Measurements from ENCODE around the gene BATF.

Gene BATF

GRCh38 chr14:75587388-75587787, 65.1 kb downstream of the BATF start:
- H3K4me1 ChIP-seq (ENCODE audit: control insufficient read depth in 5 of 5, insufficient read depth in 5 of 5, low read length in 5 of 5): peaks cover 0 to 4% (median under 1%) of the 10 kb centered on the region in 5 donors
- H3K27me3 ChIP-seq (ENCODE audit: control insufficient read depth in 5 of 5, insufficient read depth in 4 of 5, low read length in 5 of 5): no peaks in the 10 kb centered on the region
- H3K27ac ChIP-seq (ENCODE audit: low read depth, low read length): no peak overlapping the region
- H3K4me3 ChIP-seq (ENCODE audit: low read depth in 1 of 5, low read length in 5 of 5): no peak overlapping the region
- no peak overlapping the region for H3K9ac ChIP-seq (ENCODE audit: low read length in 5 of 5)
- H3K36me3 ChIP-seq (ENCODE audit: control insufficient read depth in 5 of 5, insufficient read depth in 5 of 5, low read length in 5 of 5): no peaks in the 10 kb centered on the region
- H3K9me3 ChIP-seq (ENCODE audit: control insufficient read depth in 5 of 5, low read length in 5 of 5): no peaks in the 10 kb centered on the region

GRCh38 chr14:75589931-75590330, 67.7 kb downstream of the BATF start:
- H3K9ac ChIP-seq (ENCODE audit: low read length in 5 of 5): no peak overlapping the region
- no peaks in the 10 kb centered on the region for H3K36me3 ChIP-seq (ENCODE audit: control insufficient read depth in 5 of 5, insufficient read depth in 5 of 5, low read length in 5 of 5)
- H3K9me3 ChIP-seq (ENCODE audit: control insufficient read depth in 5 of 5, low read length in 5 of 5): no peaks in the 10 kb centered on the region
- peaks cover 0 to 20% (median 16%) of the 10 kb centered on the region in 5 donors for H3K4me1 ChIP-seq (ENCODE audit: control insufficient read depth in 5 of 5, insufficient read depth in 5 of 5, low read length in 5 of 5)
- H3K27me3 ChIP-seq (ENCODE audit: control insufficient read depth in 5 of 5, insufficient read depth in 4 of 5, low read length in 5 of 5): no peaks in the 10 kb centered on the region
- no peak overlapping the region for H3K27ac ChIP-seq (ENCODE audit: low read depth, low read length)
- no peak overlapping the region for H3K4me3 ChIP-seq (ENCODE audit: low read depth in 1 of 5, low read length in 5 of 5)

- Histone ChIP-seq H3K9ac (ENCODE audit: low read length in 5 of 5) (no peak overlapping the region), H3K4me3 (ENCODE audit: low read depth in 1 of 5, low read length in 5 of 5) (no peak overlapping the region), H3K36me3 (ENCODE audit: control insufficient read depth in 5 of 5, insufficient read depth in 5 of 5, low read length in 5 of 5) (no peaks in the 10 kb centered on the region), H3K9me3 (ENCODE audit: control insufficient read depth in 5 of 5, low read length in 5 of 5) (no peaks in the 10 kb centered on the region), H3K27me3 (ENCODE audit: control insufficient read depth in 5 of 5, insufficient read depth in 4 of 5, low read length in 5 of 5) (no peaks in the 10 kb centered on the region), H3K4me1 (ENCODE audit: control insufficient read depth in 5 of 5, insufficient read depth in 5 of 5, low read length in 5 of 5) (peaks cover 0 to 25% (median 16%) of the 10 kb centered on the region in 5 donors), H3K27ac (ENCODE audit: low read depth, low read length) (no peak overlapping the region)
These were observed 69.2 kb downstream of the BATF start for GRCh38 chr14:75591331-75591946.

GRCh38 chr14:75591987-75592575, 69.8 kb downstream of the BATF start:
- Histone ChIP-seq H3K9ac (ENCODE audit: low read length in 5 of 5) (no peak overlapping the region), H3K9me3 (ENCODE audit: control insufficient read depth in 5 of 5, low read length in 5 of 5) (no peaks in the 10 kb centered on the region), H3K4me3 (ENCODE audit: low read depth in 1 of 5, low read length in 5 of 5) (no peak overlapping the region), H3K27ac (ENCODE audit: low read depth, low read length) (no peak overlapping the region), H3K4me1 (ENCODE audit: control insufficient read depth in 5 of 5, insufficient read depth in 5 of 5, low read length in 5 of 5) (peaks cover 0 to 28% (median 16%) of the 10 kb centered on the region in 5 donors), H3K27me3 (ENCODE audit: control insufficient read depth in 5 of 5, insufficient read depth in 4 of 5, low read length in 5 of 5) (no peaks in the 10 kb centered on the region), H3K36me3 (ENCODE audit: control insufficient read depth in 5 of 5, insufficient read depth in 5 of 5, low read length in 5 of 5) (no peaks in the 10 kb centered on the region)

GRCh38 chr14:75595226-75595625, 73.0 kb downstream of the BATF start:
- Histone ChIP-seq H3K9ac (ENCODE audit: low read length in 5 of 5) (no peak overlapping the region), H3K36me3 (ENCODE audit: control insufficient read depth in 5 of 5, insufficient read depth in 5 of 5, low read length in 5 of 5) (no peaks in the 10 kb centered on the region), H3K27ac (ENCODE audit: low read depth, low read length) (no peak overlapping the region), H3K4me1 (ENCODE audit: control insufficient read depth in 5 of 5, insufficient read depth in 5 of 5, low read length in 5 of 5) (peaks cover 0 to 30% (median 16%) of the 10 kb centered on the region in 5 donors), H3K4me3 (ENCODE audit: low read depth in 1 of 5, low read length in 5 of 5) (no peak overlapping the region), H3K9me3 (ENCODE audit: control insufficient read depth in 5 of 5, low read length in 5 of 5) (no peaks in the 10 kb centered on the region), H3K27me3 (ENCODE audit: control insufficient read depth in 5 of 5, insufficient read depth in 4 of 5, low read length in 5 of 5) (no peaks in the 10 kb centered on the region)
